Osteoblast (primary cell): ENCODE measurements around the gene EZH1. TPM values are rescaled to one million over a fixed set of nuclear protein-coding genes. Genes with fewer than 3 reads are reported as not detected.

Experiments used
- DNase-seq: peaks from one replicate; pipeline ENCODE4 v3.0.0; 2011; ENCODE audit warnings: low spot score, mixed read lengths; ENCODE audit not compliant: insufficient read length; ENCODE audit errors: missing footprints
- H2AFZ ChIP-seq: 2 replicates; pipeline ENCODE4 v1.6.0; 2011; ENCODE audit warnings: mild to moderate bottlenecking, low read length
- H3K27ac ChIP-seq: 2 replicates; pipeline ENCODE4 v1.5.1; 2011; ENCODE audit warnings: mild to moderate bottlenecking, low read depth, low read length, moderate library complexity
- H3K27me3 ChIP-seq: 2 replicates; pipeline ENCODE4 v1.6.0; 2012; ENCODE audit warnings: mild to moderate bottlenecking, control low read depth, inconsistent platforms, low read length, moderate library complexity; ENCODE audit not compliant: insufficient read depth
- H3K36me3 ChIP-seq: 2 replicates; pipeline ENCODE4 v1.5.1; 2011; ENCODE audit warnings: mild to moderate bottlenecking, low read length, control low read depth, moderate library complexity; ENCODE audit not compliant: insufficient read depth
- H3K4me1 ChIP-seq: 2 replicates; pipeline ENCODE4 v1.5.1; 2011; ENCODE audit warnings: mild to moderate bottlenecking, low read length, control low read depth, moderate library complexity; ENCODE audit not compliant: insufficient read depth
- H3K4me2 ChIP-seq: 2 replicates; pipeline ENCODE4 v1.6.0; 2011; ENCODE audit warnings: mild to moderate bottlenecking, low read length; ENCODE audit not compliant: insufficient read depth
- H3K4me3 ChIP-seq: fragments of 200-600 bp; sonication (generic); 3 replicates; pipeline ENCODE4 v1.5.1; 2012; ENCODE audit warnings: mild to moderate bottlenecking, low read length, inconsistent platforms; ENCODE audit not compliant: insufficient read depth
- H3K79me2 ChIP-seq: 2 replicates; pipeline ENCODE4 v1.6.0; 2012; ENCODE audit warnings: mild to moderate bottlenecking, low read length, control low read depth, inconsistent platforms; ENCODE audit not compliant: insufficient read depth
- H3K9me3 ChIP-seq: 2 replicates; pipeline ENCODE4 v1.5.1; 2011; ENCODE audit warnings: low read depth, low read length, control low read depth
- H4K20me1 ChIP-seq: 2 replicates; pipeline ENCODE4 v1.6.0; 2012; ENCODE audit warnings: mild to moderate bottlenecking, low read length, control low read depth; ENCODE audit not compliant: insufficient read depth
- CTCF ChIP-seq: IDR thresholded peaks from 2 replicates; pipeline ENCODE4 v1.5.1; 2011; ENCODE audit warnings: mild to moderate bottlenecking, low read depth, low read length, moderate library complexity; ENCODE audit errors: extremely low read depth
- total RNA-seq: library from RNA; depleted of rRNA; stranded (reverse); fragments of >200 nt; gene quantifications from 2 replicates; pipeline ENCODE4 v1.2.3, GENCODE V29; 2012

Gene EZH1
- total RNA-seq, 1 donor: 30.8 TPM

GRCh38 chr17:42708588-42708987 lies 36.3 kb downstream of the EZH1 start:
- no peaks in the 10 kb centered on the region for H3K79me2 ChIP-seq
- DNase-seq: no peak
- H3K9me3 ChIP-seq: no peaks in the 10 kb centered on the region
- no peak overlapping the region for H3K27ac ChIP-seq
- H3K27me3 ChIP-seq: no peaks in the 10 kb centered on the region
- no peak overlapping the region for H3K4me3 ChIP-seq
- TF ChIP-seq CTCF: no peak
- H2AFZ ChIP-seq: no peak overlapping the region
- no peaks in the 10 kb centered on the region for H4K20me1 ChIP-seq
- H3K36me3 ChIP-seq: peaks cover 80% of the 10 kb centered on the region
- no peak overlapping the region for H3K4me2 ChIP-seq
- no peaks in the 10 kb centered on the region for H3K4me1 ChIP-seq

- H3K36me3 ChIP-seq: peaks cover 80% of the 10 kb centered on the region
Measured at GRCh38 chr17:42706732-42707131, 38.1 kb downstream of the EZH1 start.

GRCh38 chr17:42704837-42705494 lies 39.9 kb downstream of the EZH1 start:
- Histone ChIP-seq H3K4me1 (no peaks in the 10 kb centered on the region), H3K27ac (no peak overlapping the region), H3K27me3 (no peaks in the 10 kb centered on the region), H3K36me3 (peaks cover 81% of the 10 kb centered on the region), H3K79me2 (no peaks in the 10 kb centered on the region), H3K9me3 (no peaks in the 10 kb centered on the region), H4K20me1 (no peaks in the 10 kb centered on the region), H2AFZ (no peak overlapping the region), H3K4me2 (no peak overlapping the region), H3K4me3 (no peak overlapping the region)
- TF ChIP-seq CTCF: no peak
- no peak for DNase-seq

More at GRCh38 chr17:42706732-42707131, 38.1 kb downstream of the EZH1 start:
- Histone ChIP-seq H3K4me2 (no peak overlapping the region), H3K27ac (no peak overlapping the region), H3K4me1 (no peaks in the 10 kb centered on the region), H3K27me3 (no peaks in the 10 kb centered on the region), H3K79me2 (no peaks in the 10 kb centered on the region), H2AFZ (no peak overlapping the region), H3K9me3 (no peaks in the 10 kb centered on the region), H3K4me3 (no peak overlapping the region), H4K20me1 (no peaks in the 10 kb centered on the region)
- no peak for TF ChIP-seq CTCF
- DNase-seq: no peak

GRCh38 chr17:42704490-42704836 lies 40.4 kb downstream of the EZH1 start:
- Histone ChIP-seq H3K36me3 (peaks cover 82% of the 10 kb centered on the region), H3K4me2 (no peak overlapping the region), H3K79me2 (no peaks in the 10 kb centered on the region), H2AFZ (no peak overlapping the region), H3K4me1 (peaks cover under 1% of the 10 kb centered on the region), H4K20me1 (no peaks in the 10 kb centered on the region), H3K4me3 (no peak overlapping the region), H3K27ac (no peak overlapping the region), H3K27me3 (no peaks in the 10 kb centered on the region), H3K9me3 (no peaks in the 10 kb centered on the region)
- TF ChIP-seq CTCF: no peak
- no peak for DNase-seq
